ENCODE data around the gene OR4A5.
"Not testable (repeated sequence)": the region's sequence is repeated elsewhere in the genome, so short reads cannot be mapped to it uniquely, and the experiment has no call there.

Gene OR4A5

GRCh38 chr11:54706532-54706931, at the start of gene OR4A5:
OR4A5 (plus strand) TSS chr11:54706832; CDS start chr11:54706885, 53 bp downstream.
- not testable (repeated sequence) for DNase-seq (ENCODE audit: low spot score)

- DNase-seq (ENCODE audit: low spot score), result not testable (repeated sequence)
These were observed 13.5 kb downstream of the OR4A5 start for GRCh38 chr11:54720094-54720493.

Data from kidney capillary endothelial cell (primary cell).